Measurements from ENCODE around the gene PRDX1.

PRDX1 gene

GRCh38 chr1:45521413-45522323, at the start of gene PRDX1:
PRDX1 (minus strand) TSS chr1:45521884; CDS start chr1:45519043, 2,841 bp downstream.
- peaks cover 0 to 16% (median 10%) of the 10 kb centered on the region in 5 donors for H3K36me3 ChIP-seq (ENCODE audit: control insufficient read depth in 5 of 5, insufficient read depth in 5 of 5, low read length in 5 of 5)
- peak within 1 kb of the TSS; percentile 91 to 95 (median 93) for H3K4me3 ChIP-seq (ENCODE audit: low read depth in 1 of 5, low read length in 5 of 5)

DNA sequence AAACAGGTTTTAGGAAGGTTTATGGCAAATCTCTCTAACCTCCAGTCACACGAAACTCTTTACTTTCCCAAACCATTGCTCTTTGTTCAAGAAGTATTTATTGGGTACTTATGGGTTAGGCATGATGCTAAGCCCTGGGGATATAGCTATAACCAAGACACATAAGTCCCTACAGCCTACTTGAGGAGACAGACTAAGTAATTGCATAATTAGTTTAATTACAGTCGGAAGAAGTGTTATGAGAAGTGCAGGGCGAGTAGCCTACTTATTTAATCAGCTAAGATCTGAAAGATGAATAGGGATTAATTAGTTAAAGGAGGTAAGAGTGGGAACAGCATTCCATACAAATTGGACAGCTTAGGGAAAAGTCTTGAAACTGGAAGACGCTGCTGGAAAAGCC, 48.9 kb upstream of the PRDX1 start:
- Histone ChIP-seq H3K4me3 (ENCODE audit: low read depth in 1 of 5, low read length in 5 of 5) (no peak overlapping the region), H3K36me3 (ENCODE audit: control insufficient read depth in 5 of 5, insufficient read depth in 5 of 5, low read length in 5 of 5) (peaks cover 8 to 41% (median 36%) of the 10 kb centered on the region in 5 donors), H3K4me1 (ENCODE audit: control insufficient read depth in 5 of 5, insufficient read depth in 5 of 5, low read length in 5 of 5) (peaks cover 2 to 11% (median 6%) of the 10 kb centered on the region in 5 donors), H3K27me3 (ENCODE audit: control insufficient read depth in 5 of 5, insufficient read depth in 4 of 5, low read length in 5 of 5) (no peaks in the 10 kb centered on the region), H3K9me3 (ENCODE audit: control insufficient read depth in 5 of 5, low read length in 5 of 5) (no peaks in the 10 kb centered on the region), H3K9ac (ENCODE audit: low read length in 5 of 5) (no peak overlapping the region), H3K27ac (ENCODE audit: low read depth, low read length) (no peak overlapping the region)

More at GRCh38 chr1:45521413-45522323, at the start of gene PRDX1:
- Histone ChIP-seq H3K9me3 (ENCODE audit: control insufficient read depth in 5 of 5, low read length in 5 of 5) (no peaks in the 10 kb centered on the region), H3K27me3 (ENCODE audit: control insufficient read depth in 5 of 5, insufficient read depth in 4 of 5, low read length in 5 of 5) (no peaks in the 10 kb centered on the region), H3K27ac (ENCODE audit: low read depth, low read length) (peak within 1 kb of the TSS; percentile 98), H3K9ac (ENCODE audit: low read length in 5 of 5) (peak within 1 kb of the TSS; percentile 87 to 99 (median 95)), H3K4me1 (ENCODE audit: control insufficient read depth in 5 of 5, insufficient read depth in 5 of 5, low read length in 5 of 5) (peaks cover 0 to 34% (median 28%) of the 10 kb centered on the region in 5 donors)

DNA sequence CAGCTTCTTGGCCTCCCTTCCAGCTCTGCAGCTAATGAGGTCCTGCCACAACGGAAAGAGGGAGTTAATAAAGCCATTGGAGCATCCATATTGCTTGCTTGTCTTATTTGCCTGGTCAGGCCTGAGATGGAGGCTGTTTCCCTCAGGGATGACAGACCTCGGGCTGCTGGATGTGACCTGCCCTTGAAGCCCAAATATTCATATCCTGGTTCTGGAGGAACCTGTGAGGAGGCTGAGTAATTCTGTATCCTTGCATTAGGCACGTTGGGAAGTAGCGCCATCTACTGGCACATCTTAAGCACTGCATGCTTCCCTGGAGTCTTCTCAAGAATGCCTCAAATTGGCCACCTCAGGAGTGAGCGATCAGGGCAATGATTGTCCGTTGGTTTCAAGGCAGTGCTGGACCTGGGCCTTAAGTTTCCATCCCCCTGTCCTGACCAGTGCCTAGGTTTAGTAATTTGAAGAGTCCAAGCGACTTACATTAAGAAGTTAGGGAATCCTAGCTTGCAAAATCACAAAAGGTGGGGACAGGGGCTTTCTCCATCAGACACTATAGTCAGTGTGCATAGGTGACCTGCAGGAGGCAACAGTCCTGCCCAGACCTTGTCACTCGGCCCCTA, 48.4 kb upstream of the PRDX1 start:
- Histone ChIP-seq H3K27me3 (ENCODE audit: control insufficient read depth in 5 of 5, insufficient read depth in 4 of 5, low read length in 5 of 5) (no peaks in the 10 kb centered on the region), H3K4me1 (ENCODE audit: control insufficient read depth in 5 of 5, insufficient read depth in 5 of 5, low read length in 5 of 5) (peaks cover 2 to 11% (median 6%) of the 10 kb centered on the region in 5 donors), H3K4me3 (ENCODE audit: low read depth in 1 of 5, low read length in 5 of 5) (no peak overlapping the region), H3K9ac (ENCODE audit: low read length in 5 of 5) (no peak overlapping the region), H3K27ac (ENCODE audit: low read depth, low read length) (no peak overlapping the region), H3K36me3 (ENCODE audit: control insufficient read depth in 5 of 5, insufficient read depth in 5 of 5, low read length in 5 of 5) (peaks cover 8 to 41% (median 36%) of the 10 kb centered on the region in 5 donors), H3K9me3 (ENCODE audit: control insufficient read depth in 5 of 5, low read length in 5 of 5) (no peaks in the 10 kb centered on the region)

DNA sequence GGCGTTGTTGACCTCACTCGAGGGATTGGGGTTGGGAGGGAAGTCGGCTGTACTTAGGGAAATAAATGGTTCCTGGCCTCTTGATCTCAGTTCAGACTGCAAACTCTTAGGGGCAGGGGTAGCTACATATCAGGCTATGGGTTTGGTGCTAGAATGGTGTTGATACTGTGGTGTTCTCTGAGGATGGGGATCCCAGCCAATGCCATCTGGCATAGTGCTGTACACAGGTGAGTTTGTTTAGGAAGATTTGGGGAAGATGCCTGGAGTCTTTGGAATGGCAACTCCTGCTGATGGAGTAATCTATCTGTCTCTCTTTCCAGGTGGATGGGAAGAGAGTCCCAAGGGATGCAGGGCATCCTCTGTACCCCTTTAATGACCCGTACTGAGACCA, 47.9 kb upstream of the PRDX1 start:
- peaks cover 8 to 41% (median 36%) of the 10 kb centered on the region in 5 donors for H3K36me3 ChIP-seq (ENCODE audit: control insufficient read depth in 5 of 5, insufficient read depth in 5 of 5, low read length in 5 of 5)
- H3K27ac ChIP-seq (ENCODE audit: low read depth, low read length), result no peak overlapping the region
- H3K4me3 ChIP-seq (ENCODE audit: low read depth in 1 of 5, low read length in 5 of 5), result no peak overlapping the region

DNA sequence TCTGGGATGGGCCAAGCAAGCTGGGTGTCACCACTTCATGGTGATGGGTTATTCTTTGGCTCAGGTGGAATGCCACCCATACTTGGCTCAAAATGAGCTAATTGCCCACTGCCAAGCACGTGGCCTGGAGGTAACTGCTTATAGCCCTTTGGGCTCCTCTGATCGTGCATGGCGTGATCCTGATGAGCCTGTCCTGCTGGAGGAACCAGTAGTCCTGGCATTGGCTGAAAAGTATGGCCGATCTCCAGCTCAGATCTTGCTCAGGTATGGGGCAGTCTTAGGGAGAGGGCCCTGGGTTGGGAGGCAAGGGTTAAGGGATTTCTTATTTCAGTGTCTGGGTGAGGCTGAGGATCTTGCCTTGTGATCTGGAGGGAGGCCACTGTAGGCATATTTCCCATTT, 46.7 kb upstream of the PRDX1 start:
- H3K4me3 ChIP-seq (ENCODE audit: low read depth in 1 of 5, low read length in 5 of 5), result no peak overlapping the region
- H3K36me3 ChIP-seq (ENCODE audit: control insufficient read depth in 5 of 5, insufficient read depth in 5 of 5, low read length in 5 of 5), result peaks cover 8 to 47% (median 40%) of the 10 kb centered on the region in 5 donors
- no peaks in the 10 kb centered on the region for H3K9me3 ChIP-seq (ENCODE audit: control insufficient read depth in 5 of 5, low read length in 5 of 5)
- no peak overlapping the region for H3K27ac ChIP-seq (ENCODE audit: low read depth, low read length)
- H3K9ac ChIP-seq (ENCODE audit: low read length in 5 of 5), result no peak overlapping the region
- H3K27me3 ChIP-seq (ENCODE audit: control insufficient read depth in 5 of 5, insufficient read depth in 4 of 5, low read length in 5 of 5), result no peaks in the 10 kb centered on the region
- H3K4me1 ChIP-seq (ENCODE audit: control insufficient read depth in 5 of 5, insufficient read depth in 5 of 5, low read length in 5 of 5), result peaks cover 2 to 17% (median 10%) of the 10 kb centered on the region in 5 donors

More for the DNA sequence above, 47.9 kb upstream of the PRDX1 start:
- Histone ChIP-seq H3K4me1 (ENCODE audit: control insufficient read depth in 5 of 5, insufficient read depth in 5 of 5, low read length in 5 of 5) (peaks cover 2 to 11% (median 6%) of the 10 kb centered on the region in 5 donors), H3K9me3 (ENCODE audit: control insufficient read depth in 5 of 5, low read length in 5 of 5) (no peaks in the 10 kb centered on the region), H3K27me3 (ENCODE audit: control insufficient read depth in 5 of 5, insufficient read depth in 4 of 5, low read length in 5 of 5) (no peaks in the 10 kb centered on the region), H3K9ac (ENCODE audit: low read length in 5 of 5) (no peak overlapping the region)

DNA sequence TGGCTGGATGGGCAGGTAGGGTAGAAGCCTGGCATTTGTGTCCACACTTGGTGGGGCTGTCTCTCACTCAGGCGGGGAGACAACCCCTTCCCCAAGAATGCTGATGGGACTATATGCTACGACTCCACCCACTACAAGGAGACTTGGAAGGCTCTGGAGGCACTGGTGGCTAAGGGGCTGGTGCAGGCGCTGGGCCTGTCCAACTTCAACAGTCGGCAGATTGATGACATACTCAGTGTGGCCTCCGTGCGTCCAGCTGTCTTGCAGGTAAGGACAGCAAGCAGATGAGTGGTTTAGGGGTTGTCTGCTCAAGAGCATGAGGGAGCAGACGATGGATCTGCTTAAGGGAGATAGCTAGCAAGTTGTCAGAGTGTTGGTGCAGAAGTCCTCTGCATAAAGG, 46.2 kb upstream of the PRDX1 start:
- Histone ChIP-seq H3K36me3 (ENCODE audit: control insufficient read depth in 5 of 5, insufficient read depth in 5 of 5, low read length in 5 of 5) (peaks cover 8 to 47% (median 44%) of the 10 kb centered on the region in 5 donors), H3K9me3 (ENCODE audit: control insufficient read depth in 5 of 5, low read length in 5 of 5) (no peaks in the 10 kb centered on the region), H3K4me1 (ENCODE audit: control insufficient read depth in 5 of 5, insufficient read depth in 5 of 5, low read length in 5 of 5) (peaks cover 2 to 17% (median 10%) of the 10 kb centered on the region in 5 donors), H3K9ac (ENCODE audit: low read length in 5 of 5) (no peak overlapping the region), H3K4me3 (ENCODE audit: low read depth in 1 of 5, low read length in 5 of 5) (no peak overlapping the region), H3K27me3 (ENCODE audit: control insufficient read depth in 5 of 5, insufficient read depth in 4 of 5, low read length in 5 of 5) (no peaks in the 10 kb centered on the region), H3K27ac (ENCODE audit: low read depth, low read length) (no peak overlapping the region)

- H3K36me3 ChIP-seq (ENCODE audit: control insufficient read depth in 5 of 5, insufficient read depth in 5 of 5, low read length in 5 of 5), result peaks cover 8 to 55% (median 52%) of the 10 kb centered on the region in 5 donors
- peak overlapping the region in 1 of 5 donors; percentile 51 for H3K9ac ChIP-seq (ENCODE audit: low read length in 5 of 5)
- peaks cover 2 to 17% (median 10%) of the 10 kb centered on the region in 5 donors for H3K4me1 ChIP-seq (ENCODE audit: control insufficient read depth in 5 of 5, insufficient read depth in 5 of 5, low read length in 5 of 5)
- no peaks in the 10 kb centered on the region for H3K9me3 ChIP-seq (ENCODE audit: control insufficient read depth in 5 of 5, low read length in 5 of 5)
- H3K27me3 ChIP-seq (ENCODE audit: control insufficient read depth in 5 of 5, insufficient read depth in 4 of 5, low read length in 5 of 5), result no peaks in the 10 kb centered on the region
- H3K27ac ChIP-seq (ENCODE audit: low read depth, low read length), result no peak overlapping the region
- H3K4me3 ChIP-seq (ENCODE audit: low read depth in 1 of 5, low read length in 5 of 5), result no peak overlapping the region
Measured at GRCh38 chr1:45566722-45567121, 45.0 kb upstream of the PRDX1 start.

DNA sequence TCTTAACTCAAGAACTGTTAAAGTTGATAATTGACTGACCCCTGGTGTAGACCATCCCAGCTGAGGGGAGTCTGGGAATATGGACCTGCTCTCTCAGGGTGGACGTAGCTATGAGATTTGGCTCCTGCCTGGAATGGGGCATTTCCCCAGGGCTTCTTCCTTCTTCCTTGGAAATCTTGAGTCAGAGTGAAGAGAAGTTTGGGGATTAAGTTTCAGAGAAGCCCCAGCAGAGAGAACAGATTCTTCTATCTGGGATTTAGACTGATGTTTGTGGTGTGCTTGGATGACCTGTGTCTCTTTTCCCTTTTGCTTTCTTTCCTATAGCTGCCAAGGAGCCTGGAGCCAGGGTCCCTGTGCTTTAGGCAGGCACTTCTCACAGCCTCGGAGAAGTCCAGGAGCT, 42.2 kb upstream of the PRDX1 start:
- H3K9ac ChIP-seq (ENCODE audit: low read length in 5 of 5), result peak overlapping the region in 2 of 5 donors; percentile 2 to 68
- peaks cover 7 to 53% (median 42%) of the 10 kb centered on the region in 5 donors for H3K36me3 ChIP-seq (ENCODE audit: control insufficient read depth in 5 of 5, insufficient read depth in 5 of 5, low read length in 5 of 5)
- no peaks in the 10 kb centered on the region for H3K9me3 ChIP-seq (ENCODE audit: control insufficient read depth in 5 of 5, low read length in 5 of 5)
- no peak overlapping the region for H3K4me3 ChIP-seq (ENCODE audit: low read depth in 1 of 5, low read length in 5 of 5)
- H3K27me3 ChIP-seq (ENCODE audit: control insufficient read depth in 5 of 5, insufficient read depth in 4 of 5, low read length in 5 of 5), result no peaks in the 10 kb centered on the region
- H3K4me1 ChIP-seq (ENCODE audit: control insufficient read depth in 5 of 5, insufficient read depth in 5 of 5, low read length in 5 of 5), result peaks cover 2 to 17% (median 10%) of the 10 kb centered on the region in 5 donors
- peak overlapping the region; percentile 67 for H3K27ac ChIP-seq (ENCODE audit: low read depth, low read length)

DNA sequence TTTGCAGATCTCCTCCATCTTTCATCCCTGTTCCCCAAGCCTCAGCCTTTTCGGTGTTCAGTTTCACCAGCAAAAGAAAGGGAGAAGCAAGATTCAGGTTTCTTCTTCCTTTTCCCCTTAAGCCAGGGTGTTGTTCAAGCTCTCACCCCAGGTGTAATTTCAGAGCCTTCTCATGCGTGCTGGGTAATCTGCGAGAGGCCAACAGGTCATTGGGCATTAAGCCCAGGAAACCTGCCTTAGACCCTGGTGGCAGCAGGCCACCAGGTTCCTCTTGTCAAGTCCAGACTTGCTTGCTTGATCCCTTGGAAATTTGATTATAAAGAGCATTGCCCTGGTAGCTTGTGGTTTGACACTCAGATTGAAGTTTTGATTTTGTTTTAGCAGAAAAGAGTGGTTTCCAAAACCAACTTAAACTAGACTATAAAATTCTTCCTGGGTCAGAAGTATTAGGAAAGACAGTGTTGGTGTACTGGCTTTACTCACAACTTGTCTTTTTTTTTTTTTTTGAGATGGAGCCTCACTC, 35.8 kb upstream of the PRDX1 start:
- H3K9ac ChIP-seq (ENCODE audit: low read length in 5 of 5), result no peak overlapping the region
- no peak overlapping the region for H3K27ac ChIP-seq (ENCODE audit: low read depth, low read length)
- peaks cover 0 to 2% (median 2%) of the 10 kb centered on the region in 5 donors for H3K4me1 ChIP-seq (ENCODE audit: control insufficient read depth in 5 of 5, insufficient read depth in 5 of 5, low read length in 5 of 5)
- no peaks in the 10 kb centered on the region for H3K27me3 ChIP-seq (ENCODE audit: control insufficient read depth in 5 of 5, insufficient read depth in 4 of 5, low read length in 5 of 5)
- H3K36me3 ChIP-seq (ENCODE audit: control insufficient read depth in 5 of 5, insufficient read depth in 5 of 5, low read length in 5 of 5), result peaks cover 9 to 31% (median 18%) of the 10 kb centered on the region in 5 donors
- H3K9me3 ChIP-seq (ENCODE audit: control insufficient read depth in 5 of 5, low read length in 5 of 5), result no peaks in the 10 kb centered on the region
- no peak overlapping the region for H3K4me3 ChIP-seq (ENCODE audit: low read depth in 1 of 5, low read length in 5 of 5)

Measured in subcutaneous abdominal adipose tissue (tissue), 5 donors.